T-cell (primary cell): ENCODE data around the gene CEACAM4. TPM values are rescaled to one million over a fixed set of nuclear protein-coding genes. Genes with fewer than 3 reads are reported as not detected.

Experiments
- ATAC-seq, 4 experiments: fragments of 200-7000 bp in 3 of 4; fragments of 150-1000 bp in 1 of 4; cut with Tn5 transposase; replicated peaks in 1 of 4; 1 replicate in 3 of 4; 2 replicates in 1 of 4; pipeline ENCODE4 v1.10.0; 2021; ENCODE audit warnings: moderate library complexity in 3 of 4, mild to moderate bottlenecking in 2 of 4, moderate number of reproducible peaks in 1 of 4
- CTCF ChIA-PET, 2 donors: fragments of 300-600 bp; sonication (Branson Sonifier 250); formaldehyde crosslinking; loops; one replicate each; lab custom pipeline; 2022; ENCODE audit warnings: antibody characterized with exemption in 2 of 2; lab: Charles Lee
- POLR2A ChIA-PET, 2 donors: fragments of 300-600 bp; sonication (Branson Sonifier 250); formaldehyde crosslinking; loops; one replicate each; lab custom pipeline; 2022; ENCODE audit warnings: antibody characterized with exemption in 2 of 2; lab: Charles Lee
- DNase-seq, 35 experiments: peaks; one replicate each; pipeline versions ENCODE4 v3.0.0 to v3.0.0-alpha.2; 2013 to 2023
- H3K27ac ChIP-seq: one replicate; pipeline ENCODE4 v1.5.1; 2013; ENCODE audit warnings: low read length
- H3K27me3 ChIP-seq, 2 experiments: replicated peaks in 1 of 2; 1 replicate in 1 of 2; 2 replicates in 1 of 2; pipeline versions ENCODE4 v1.6.1 to v1.7.0; 2013; ENCODE audit warnings: low read length in 1 of 2, mixed read lengths in 1 of 2; ENCODE audit not compliant: control insufficient read depth in 2 of 2, insufficient read depth in 2 of 2; ENCODE audit errors: extremely low read depth in 1 of 2
- H3K36me3 ChIP-seq, 2 donors: 1 replicate in 1 of 2; 2 replicates in 1 of 2; pipeline versions ENCODE4 v1.6.1 to v1.7.0; 2013; ENCODE audit warnings: low read length in 1 of 2; ENCODE audit not compliant: control insufficient read depth in 2 of 2, insufficient read depth in 1 of 2; ENCODE audit errors: extremely low read depth in 1 of 2
- H3K4me1 ChIP-seq, 2 experiments: 1 replicate in 1 of 2; 2 replicates in 1 of 2; pipeline versions ENCODE4 v1.6.1 to v1.7.0; 2013; ENCODE audit warnings: low read length in 2 of 2, mixed read lengths in 1 of 2; ENCODE audit not compliant: insufficient read depth in 2 of 2, control insufficient read depth in 1 of 2; ENCODE audit errors: extremely low read depth in 1 of 2
- H3K4me3 ChIP-seq, 2 donors: 1 replicate in 1 of 2; 2 replicates in 1 of 2; pipeline versions ENCODE4 v1.5.1 to v1.7.0; 2013; ENCODE audit warnings: mild to moderate bottlenecking in 2 of 2, low read length in 1 of 2, moderate library complexity in 1 of 2; ENCODE audit not compliant: control insufficient read depth in 1 of 2; ENCODE audit errors: extremely low read depth in 1 of 2
- H3K9me3 ChIP-seq: 2 replicates; pipeline ENCODE4 v1.7.0; 2013
- H3K27ac Mint-ChIP-seq, 2 donors: one replicate each; pipeline ENCODE4 v1.8.0; 2020 to 2021; ENCODE audit warnings: mild to moderate bottlenecking in 2 of 2, mixed read lengths in 2 of 2
- H3K27me3 Mint-ChIP-seq, 2 donors: one replicate each; pipeline ENCODE4 v1.8.0; 2021 to 2022; ENCODE audit warnings: mixed read lengths in 2 of 2
- H3K36me3 Mint-ChIP-seq: one replicate; pipeline ENCODE4 v1.8.0; 2021; ENCODE audit warnings: mixed read lengths
- H3K4me1 Mint-ChIP-seq, 3 donors: one replicate each; pipeline ENCODE4 v1.8.0; 2020 to 2022; ENCODE audit warnings: mixed read lengths in 3 of 3, mild to moderate bottlenecking in 1 of 3
- H3K4me3 Mint-ChIP-seq, 3 donors: one replicate each; pipeline ENCODE4 v1.8.0; 2020 to 2022; ENCODE audit warnings: mild to moderate bottlenecking in 3 of 3, mixed read lengths in 3 of 3, moderate library complexity in 3 of 3
- H3K9me3 Mint-ChIP-seq, 3 donors: one replicate each; pipeline ENCODE4 v1.8.0; 2020 to 2022; ENCODE audit warnings: mixed read lengths in 3 of 3
- WGBS: methylation state at CpG from one replicate; pipeline ENCODE4 v1.1.5; 2013; ENCODE audit warnings: missing lambda C conversion rate; ENCODE audit not compliant: insufficient coverage; 5-methylcytosine and 5-hydroxymethylcytosine counted together
- total RNA-seq, 35 experiments: library from RNA in 6 of 35; stranded (reverse) in 6 of 35; fragments of 120-200 nt in 1 of 35; gene quantifications; one replicate each; pipeline versions ENCODE4 v1.2.1 to v1.2.4 and lab custom pipeline; 2013 to 2026

CEACAM4 gene
- total RNA-seq, 5 donors from 2014 or later (not counting 1 experiment from before 2014, with no cell fraction given), result 0.46 to 1.0 (median 0.68) TPM; not detected in 1

DNA sequence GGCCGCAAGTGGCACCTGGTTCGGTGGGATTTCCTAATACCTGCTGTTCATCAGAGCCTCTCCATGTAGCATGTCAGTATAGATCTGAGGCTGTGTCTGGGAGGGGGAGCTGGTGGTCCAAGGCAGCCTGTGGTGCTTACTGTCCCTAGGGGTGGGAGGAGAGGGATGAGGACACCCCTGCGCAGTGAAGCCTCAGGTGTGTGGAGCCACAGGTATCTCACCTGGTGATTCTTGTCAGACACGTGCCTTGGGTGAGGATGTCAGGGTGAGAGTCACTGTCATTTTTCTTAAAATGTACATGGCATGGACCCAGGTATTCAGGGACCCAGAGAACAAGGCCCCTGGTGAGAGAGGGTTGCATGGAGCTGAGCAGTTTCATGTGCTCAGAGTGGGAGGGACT, 11.7 kb downstream of the CEACAM4 start:
- H3K4me3 Mint-ChIP-seq, result no peak overlapping the region
- H3K9me3 Mint-ChIP-seq, result peaks cover 0 to 3% (median 0%) of the 10 kb centered on the region in 3 donors
- H3K27me3 ChIP-seq, result peaks cover 0 to 42% of the 10 kb centered on the region in 2 experiments
- DNase-seq (no peak), ATAC-seq (no peak)
- no peak overlapping the region for H3K27ac Mint-ChIP-seq
- H3K36me3 Mint-ChIP-seq, result no peaks in the 10 kb centered on the region
- WGBS, result 76% methylated on average over 4 of the region's 4 CpGs
- H3K9me3 ChIP-seq, result no peaks in the 10 kb centered on the region
- POLR2A ChIA-PET, result no interaction called here
- no peaks in the 10 kb centered on the region for H3K4me1 ChIP-seq
- no peaks in the 10 kb centered on the region for H3K4me1 Mint-ChIP-seq
- peaks cover 25 to 32% of the 10 kb centered on the region in 2 donors for H3K27me3 Mint-ChIP-seq
- CTCF ChIA-PET, result no interaction called here
- H3K4me3 ChIP-seq, result no peak overlapping the region
- no peaks in the 10 kb centered on the region for H3K36me3 ChIP-seq
- H3K27ac ChIP-seq, result no peak overlapping the region

DNA sequence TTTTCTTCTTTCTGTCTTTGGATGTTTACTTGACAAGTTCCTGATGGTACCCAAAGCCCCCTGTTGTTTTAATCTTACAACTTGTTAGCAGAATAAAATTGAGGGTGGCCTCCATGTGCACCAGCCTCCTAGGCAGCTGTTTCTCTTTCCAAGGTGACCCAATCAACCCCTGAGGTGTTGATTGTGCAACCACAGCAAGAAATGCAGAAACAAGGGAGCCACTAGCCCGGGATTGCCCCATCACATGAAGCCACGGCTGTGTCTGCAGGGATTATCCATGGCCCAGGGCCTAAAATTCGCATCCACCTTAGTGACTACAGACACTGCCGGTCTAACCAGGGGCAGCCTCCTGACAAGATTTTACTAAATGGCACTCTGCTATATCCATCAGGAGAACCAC, 14.4 kb downstream of the CEACAM4 start:
- H3K4me1 Mint-ChIP-seq, result no peaks in the 10 kb centered on the region
- Histone ChIP-seq H3K4me3 (no peak overlapping the region), H3K9me3 (no peaks in the 10 kb centered on the region), H3K4me1 (no peaks in the 10 kb centered on the region), H3K27ac (no peak overlapping the region), H3K27me3 (peaks cover 0 to 26% of the 10 kb centered on the region in 2 experiments), H3K36me3 (no peaks in the 10 kb centered on the region)
- POLR2A ChIA-PET, result no interaction called here
- no peaks in the 10 kb centered on the region for H3K36me3 Mint-ChIP-seq
- peaks cover 30 to 36% of the 10 kb centered on the region in 2 donors for H3K27me3 Mint-ChIP-seq
- H3K27ac Mint-ChIP-seq, result no peak overlapping the region
- DNase-seq (no peak), ATAC-seq (no peak)
- H3K9me3 Mint-ChIP-seq, result peaks cover 0 to 3% (median 0%) of the 10 kb centered on the region in 3 donors
- H3K4me3 Mint-ChIP-seq, result no peak overlapping the region
- WGBS, result 81% methylated on average over 4 of the region's 4 CpGs
- CTCF ChIA-PET, result no interaction called here

DNA sequence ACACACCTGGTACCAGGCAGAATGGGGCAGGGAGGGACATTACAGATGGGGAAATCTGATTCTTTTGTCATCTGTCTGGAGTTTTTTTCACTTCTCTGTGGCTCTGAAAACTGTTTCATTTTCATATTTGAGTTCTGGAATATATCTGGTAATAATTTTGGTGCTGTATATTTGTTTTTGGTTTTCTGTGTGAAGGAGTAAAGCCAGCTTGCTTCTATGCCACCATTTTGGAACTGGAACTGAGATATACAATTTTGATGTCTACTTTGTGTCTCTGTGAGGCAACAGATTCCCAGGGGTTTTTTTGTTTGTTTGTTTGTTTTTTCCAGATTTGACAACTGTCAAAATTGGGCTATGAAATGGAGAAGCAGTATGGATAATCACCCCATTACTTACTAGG, 16.1 kb downstream of the CEACAM4 start:
- ChIA-PET POLR2A (no interaction called here), CTCF (no interaction called here)
- ATAC-seq (no peak), DNase-seq (no peak)
- Histone ChIP-seq H3K27me3 (peaks cover 0 to 24% of the 10 kb centered on the region in 2 experiments), H3K9me3 (no peaks in the 10 kb centered on the region), H3K36me3 (no peaks in the 10 kb centered on the region), H3K27ac (no peak overlapping the region), H3K4me3 (no peak overlapping the region), H3K4me1 (no peaks in the 10 kb centered on the region)
- no peaks in the 10 kb centered on the region for H3K36me3 Mint-ChIP-seq
- H3K4me1 Mint-ChIP-seq, result no peaks in the 10 kb centered on the region
- H3K27ac Mint-ChIP-seq, result no peak overlapping the region
- peaks cover 0 to 3% (median 0%) of the 10 kb centered on the region in 3 donors for H3K9me3 Mint-ChIP-seq
- peaks cover 30% of the 10 kb centered on the region in 2 donors for H3K27me3 Mint-ChIP-seq
- no peak overlapping the region for H3K4me3 Mint-ChIP-seq

DNA sequence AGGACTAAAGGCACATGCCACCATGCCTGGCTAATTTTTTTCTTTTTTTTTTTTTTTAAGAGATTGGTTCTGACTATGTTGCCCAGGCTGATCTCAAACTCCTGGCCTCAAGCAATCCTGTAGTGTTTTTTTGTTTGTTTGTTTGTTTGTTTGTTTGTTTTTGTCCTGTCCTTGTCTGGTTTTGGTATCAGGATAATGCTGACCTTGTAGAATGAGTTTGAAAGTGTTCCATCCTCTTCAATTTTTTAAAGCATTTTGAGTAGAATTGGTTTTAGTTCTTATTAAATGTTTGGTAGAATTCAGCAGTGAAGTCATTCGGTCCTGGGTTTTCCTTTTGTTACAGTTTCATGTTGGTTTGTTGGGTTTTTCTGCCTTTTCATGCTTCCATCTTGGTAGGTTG, 19.2 kb downstream of the CEACAM4 start:
- Mint-ChIP-seq H3K4me3 (no peak overlapping the region), H3K4me1 (no peaks in the 10 kb centered on the region), H3K27ac (no peak overlapping the region), H3K36me3 (no peaks in the 10 kb centered on the region), H3K9me3 (no peaks in the 10 kb centered on the region), H3K27me3 (peaks cover 8 to 9% of the 10 kb centered on the region in 2 donors)
- no CpG with 5 or more reads among the region's 1 CpG for WGBS
- Histone ChIP-seq H3K4me1 (no peaks in the 10 kb centered on the region), H3K27me3 (peaks cover 0 to 10% of the 10 kb centered on the region in 2 experiments), H3K9me3 (no peaks in the 10 kb centered on the region), H3K4me3 (no peak overlapping the region), H3K27ac (no peak overlapping the region), H3K36me3 (no peaks in the 10 kb centered on the region)
- ChIA-PET POLR2A (no interaction called here), CTCF (no interaction called here)
- DNase-seq, result no peak
- ATAC-seq, result no peak

DNA sequence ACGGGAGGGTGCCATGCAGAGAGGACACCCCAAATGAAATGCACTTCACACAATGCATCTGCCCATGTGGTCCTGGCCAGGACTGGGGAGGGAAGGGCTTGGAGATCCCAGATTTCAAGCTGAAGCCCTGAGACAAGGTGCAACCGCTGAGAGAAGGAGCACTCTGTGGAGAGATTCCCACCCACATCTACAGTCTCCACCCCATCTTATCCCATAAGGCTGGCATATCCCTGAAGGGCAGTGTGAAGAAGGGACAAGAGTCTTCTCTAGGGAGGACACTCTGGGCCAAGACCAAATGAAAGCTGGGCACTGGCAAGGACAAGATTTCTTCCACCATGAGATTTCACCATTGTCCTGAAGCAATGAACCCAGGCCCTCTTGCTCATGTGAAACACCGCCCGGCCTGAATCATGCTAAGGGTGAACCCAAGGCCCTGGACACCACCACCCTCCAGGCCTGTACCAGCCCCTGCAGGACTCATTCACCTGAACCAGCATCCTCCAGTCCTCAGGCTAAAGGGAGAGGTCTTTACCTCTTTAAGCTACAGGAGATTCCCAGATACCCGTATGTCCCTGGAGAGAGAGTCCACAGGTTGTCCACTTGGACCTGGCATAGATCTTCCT, 20.5 kb downstream of the CEACAM4 start:
- POLR2A ChIA-PET, result no interaction called here
- no peaks in the 10 kb centered on the region for H3K4me1 Mint-ChIP-seq
- no peak for DNase-seq

DNA sequence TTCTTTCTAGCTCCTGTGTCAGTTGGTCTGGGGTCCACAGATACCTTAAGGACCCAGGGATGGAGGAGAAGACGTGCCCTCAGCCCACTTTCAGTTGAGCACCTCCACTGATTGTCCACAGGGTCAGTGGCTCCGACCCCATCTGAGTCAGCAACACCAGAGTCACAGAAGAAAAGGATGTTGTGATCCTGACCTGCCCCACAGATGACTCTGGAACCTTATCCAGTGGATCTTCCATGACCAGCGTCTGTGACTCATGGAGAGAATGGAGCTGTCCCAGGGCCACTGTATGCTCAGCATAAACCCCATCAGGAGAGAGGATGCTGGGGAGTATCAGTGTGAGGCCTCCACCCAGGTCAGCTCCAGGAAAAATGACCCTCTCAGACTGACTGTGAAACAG, 22.0 kb downstream of the CEACAM4 start:
- H3K9me3 Mint-ChIP-seq, result no peaks in the 10 kb centered on the region
- ATAC-seq (no peak), DNase-seq (no peak)
- no peaks in the 10 kb centered on the region for H3K36me3 Mint-ChIP-seq
- Histone ChIP-seq H3K27me3 (peaks cover 0 to 12% of the 10 kb centered on the region in 2 experiments), H3K9me3 (no peaks in the 10 kb centered on the region), H3K27ac (no peak overlapping the region), H3K36me3 (no peaks in the 10 kb centered on the region), H3K4me1 (no peaks in the 10 kb centered on the region), H3K4me3 (no peak overlapping the region)
- no peaks in the 10 kb centered on the region for H3K4me1 Mint-ChIP-seq
- peaks cover 8 to 12% of the 10 kb centered on the region in 2 donors for H3K27me3 Mint-ChIP-seq
- ChIA-PET CTCF (interaction anchor here in 1 of 2 donors (0.9 kb wide), 1 partner anchor 8 kb away, joined by 3 read pairs; no protein-coding TSS in a partner anchor), POLR2A (interaction anchor here in 1 of 2 donors (0.6 kb wide), 1 partner anchor 41 kb away, joined by 3 read pairs; no protein-coding TSS in a partner anchor)
- WGBS, result 52% methylated on average over 2 of the region's 3 CpGs
- no peak overlapping the region for H3K4me3 Mint-ChIP-seq
- H3K27ac Mint-ChIP-seq, result no peak overlapping the region

More for the DNA sequence above, 20.5 kb downstream of the CEACAM4 start:
- CTCF ChIA-PET, result no interaction called here
- 80% methylated on average over 3 of the region's 5 CpGs for WGBS
- Histone ChIP-seq H3K27me3 (peaks cover 0 to 9% of the 10 kb centered on the region in 2 experiments), H3K27ac (no peak overlapping the region), H3K9me3 (no peaks in the 10 kb centered on the region), H3K4me1 (no peaks in the 10 kb centered on the region), H3K4me3 (no peak overlapping the region), H3K36me3 (no peaks in the 10 kb centered on the region)
- Mint-ChIP-seq H3K27me3 (peaks cover 9 to 11% of the 10 kb centered on the region in 2 donors), H3K27ac (no peak overlapping the region), H3K9me3 (no peaks in the 10 kb centered on the region), H3K36me3 (no peaks in the 10 kb centered on the region), H3K4me3 (no peak overlapping the region)
- no peak for ATAC-seq
